MCF 10A (cell line): ENCODE results near the gene TLR3. TPM values are rescaled to one million over a fixed set of nuclear protein-coding genes. Genes with fewer than 3 reads are reported as not detected.

ENCODE experiments used
- BruUV-seq: library from RNA; stranded (reverse); fragments of 400-500 nt; replicated peaks from 2 replicates; lab custom pipeline; 2021; lab: Mats Ljungman, UMichigan
- CTCF ChIA-PET: fragments of 300-600 bp; sonication (Branson Sonifier 250); formaldehyde crosslinking; extraction: SDS; loops from one replicate; lab custom pipeline; 2021; ENCODE audit warnings: antibody characterized with exemption, inconsistent platforms; lab: Yijun Ruan, JAX
- POLR2A ChIA-PET: fragments of 300-600, 350-650 bp; sonication (Branson Sonifier 250); formaldehyde crosslinking; extraction: SDS; loops from one replicate; lab custom pipeline; 2020; ENCODE audit warnings: antibody characterized with exemption, inconsistent platforms; lab: Yijun Ruan, JAX
- DNase-seq: peaks from one replicate; pipeline ENCODE4 v3.0.0-alpha.2; 2018; ENCODE audit not compliant: unreplicated experiment
- H3K27ac Mint-ChIP-seq: one replicate; pipeline ENCODE4 v1.8.0; 2022; ENCODE audit warnings: mild to moderate bottlenecking, low read depth, mixed read lengths; ENCODE audit not compliant: unreplicated experiment
- H3K27me3 Mint-ChIP-seq: one replicate; pipeline ENCODE4 v1.8.0; 2022; ENCODE audit warnings: mixed read lengths; ENCODE audit not compliant: insufficient read depth, unreplicated experiment
- H3K36me3 Mint-ChIP-seq: one replicate; pipeline ENCODE4 v1.8.0; 2022; ENCODE audit warnings: mild to moderate bottlenecking, moderate library complexity, mixed read lengths; ENCODE audit not compliant: insufficient read depth, unreplicated experiment
- H3K4me1 Mint-ChIP-seq: one replicate; pipeline ENCODE4 v1.8.0; 2022; ENCODE audit warnings: mixed read lengths; ENCODE audit not compliant: insufficient read depth, unreplicated experiment
- H3K4me3 Mint-ChIP-seq: one replicate; pipeline ENCODE4 v1.8.0; 2022; ENCODE audit warnings: mild to moderate bottlenecking, moderate library complexity, mixed read lengths; ENCODE audit not compliant: unreplicated experiment
- H3K9me3 Mint-ChIP-seq: one replicate; pipeline ENCODE4 v1.8.0; 2022; ENCODE audit warnings: mixed read lengths; ENCODE audit not compliant: unreplicated experiment
- CTCF ChIP-seq: fragments of 200-600 bp; IDR thresholded peaks from one replicate; pipeline ENCODE4 v1.8.0; 2022; ENCODE audit warnings: antibody characterized with exemption, mild to moderate bottlenecking; ENCODE audit not compliant: unreplicated experiment
- intact Hi-C: fragments of 100-400 bp; cut with micrococcal nuclease; formaldehyde crosslinking; loops from 2 replicates; pipeline ENCODE4 v1.14.1; 2022
- total RNA-seq: library from RNA; stranded (reverse); gene quantifications from 2 replicates; pipeline ENCODE4 v1.2.3, GENCODE V29; 2022

Gene TLR3
- total RNA-seq, 1 experiment from 2014 or later, result 6.5 TPM

DNA sequence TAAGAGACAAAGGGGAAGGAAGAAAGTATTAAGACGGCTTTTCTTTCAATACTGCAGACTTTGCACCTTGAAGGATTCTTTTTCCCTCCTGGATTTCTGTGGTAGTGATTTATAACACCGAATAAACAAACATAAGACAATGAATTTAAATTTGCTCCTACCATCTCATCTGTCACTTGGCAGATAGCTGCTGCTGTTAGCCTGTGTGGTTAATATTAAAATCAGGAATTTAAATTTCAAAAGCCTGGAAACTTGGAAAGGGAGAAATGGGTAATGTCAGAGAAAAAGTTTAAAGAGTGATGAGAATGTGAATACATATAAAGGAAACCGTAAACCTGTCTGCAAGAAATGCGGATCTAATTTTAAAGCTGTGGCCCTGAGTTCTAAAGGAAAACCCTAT lies 39.0 kb downstream of the TLR3 start:
- POLR2A ChIA-PET, result interaction anchor here (0.6 kb wide), 1 partner anchor 466 kb away, joined by 4 read pairs; no protein-coding TSS in a partner anchor
- no peak overlapping the region for H3K27ac Mint-ChIP-seq
- no peaks in the 10 kb centered on the region for H3K27me3 Mint-ChIP-seq
- H3K9me3 Mint-ChIP-seq, result no peaks in the 10 kb centered on the region
- no peak overlapping the region for H3K4me3 Mint-ChIP-seq
- BruUV-seq, result no TSS peak
- CTCF ChIA-PET, result interaction anchor here (0.7 kb wide), 2 partner anchors 57 to 143 kb away, joined by 4 read pairs; no protein-coding TSS in a partner anchor
- DNase-seq, result no peak
- H3K36me3 Mint-ChIP-seq, result no peaks in the 10 kb centered on the region
- no peaks in the 10 kb centered on the region for H3K4me1 Mint-ChIP-seq
- intact Hi-C loops, result no loop called here
- TF ChIP-seq CTCF, result no peak

- no peak for DNase-seq
- TF ChIP-seq CTCF, result no peak
- BruUV-seq, result no TSS peak
- Mint-ChIP-seq H3K4me1 (no peaks in the 10 kb centered on the region), H3K4me3 (no peak overlapping the region), H3K27ac (no peak overlapping the region), H3K36me3 (no peaks in the 10 kb centered on the region), H3K27me3 (no peaks in the 10 kb centered on the region), H3K9me3 (no peaks in the 10 kb centered on the region)
- ChIA-PET POLR2A (no interaction called here), CTCF (interaction anchor here (0.7 kb wide), 2 partner anchors 56 to 142 kb away, joined by 4 read pairs; no protein-coding TSS in a partner anchor)
- intact Hi-C loops, result no loop called here
These were observed 39.4 kb downstream of the TLR3 start for GRCh38 chr4:186108391-186108790.

DNA sequence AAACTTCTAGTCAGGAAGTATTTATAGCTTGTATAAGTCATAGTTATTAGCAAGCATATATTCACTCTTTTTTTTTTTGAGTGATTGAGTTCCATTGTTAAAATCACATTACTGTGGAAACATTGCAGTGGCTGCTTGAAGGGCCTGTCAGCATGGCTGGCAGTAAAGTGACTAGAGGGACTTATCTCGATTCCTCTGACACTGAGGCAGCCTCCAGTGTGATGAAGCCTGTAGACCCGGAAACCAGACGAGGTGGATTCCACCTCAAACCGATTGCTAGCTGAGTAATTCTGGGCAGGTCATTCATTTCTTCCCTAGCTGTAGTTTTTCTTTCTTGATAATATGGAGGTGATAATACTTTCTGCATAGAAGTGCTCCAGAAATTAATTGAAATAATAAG lies 40.3 kb downstream of the TLR3 start:
- POLR2A ChIA-PET, result no interaction called here

GRCh38 chr4:186116697-186117096 lies 47.7 kb downstream of the TLR3 start:
- POLR2A ChIA-PET, result no interaction called here
- no peak overlapping the region for H3K27ac Mint-ChIP-seq
- CTCF ChIA-PET, result interaction anchor here (0.9 kb wide), 1 partner anchor 21 kb away, joined by 5 read pairs; no protein-coding TSS in a partner anchor
- no peak for DNase-seq
- H3K4me1 Mint-ChIP-seq, result no peaks in the 10 kb centered on the region
- no peak for TF ChIP-seq CTCF
- H3K36me3 Mint-ChIP-seq, result no peaks in the 10 kb centered on the region
- H3K9me3 Mint-ChIP-seq, result no peaks in the 10 kb centered on the region
- intact Hi-C loops, result no loop called here
- no peaks in the 10 kb centered on the region for H3K27me3 Mint-ChIP-seq
- BruUV-seq, result no TSS peak
- no peak overlapping the region for H3K4me3 Mint-ChIP-seq

More for the DNA sequence above, 40.3 kb downstream of the TLR3 start:
- Mint-ChIP-seq H3K4me3 (no peak overlapping the region), H3K36me3 (no peaks in the 10 kb centered on the region), H3K27ac (no peak overlapping the region), H3K27me3 (no peaks in the 10 kb centered on the region), H3K4me1 (no peaks in the 10 kb centered on the region), H3K9me3 (no peaks in the 10 kb centered on the region)
- intact Hi-C loops, result no loop called here
- no peak for TF ChIP-seq CTCF
- CTCF ChIA-PET, result interaction anchor here (0.7 kb wide), 2 partner anchors 87 to 1066 kb away, joined by 3 to 4 read pairs; no protein-coding TSS in a partner anchor
- BruUV-seq, result no TSS peak
- no peak for DNase-seq
